GM23338 (cell line): Measurements from ENCODE around the gene LEMD2. TPM values are rescaled to one million over a fixed set of nuclear protein-coding genes. Genes with fewer than 3 reads are reported as not detected.
A peak's percentile ranks its signal among the peaks of the same experiment; 100 is the strongest.

ENCODE experiments used
- ATAC-seq: fragments of 200-7000 bp; cut with Tn5 transposase; 3 replicates; pipeline ENCODE4 v1.9.1; 2020
- DNase-seq: peaks from one replicate; pipeline ENCODE4 v3.0.0-alpha.2; 2015; ENCODE audit warnings: low spot score
- H2AFZ ChIP-seq: fragments of 200-600 bp; sonication (generic); 2 replicates; pipeline ENCODE4 v1.8.0; 2016; ENCODE audit warnings: antibody characterized with exemption, mild to moderate bottlenecking, moderate library complexity
- H3F3A ChIP-seq: fragments of 200-600 bp; sonication (generic); replicated peaks from 2 replicates; pipeline ENCODE4 v1.8.0; 2017; ENCODE audit warnings: antibody characterized with exemption, mixed run types, low read depth
- H3K27ac ChIP-seq: fragments of 200-600 bp; sonication (generic); 2 replicates; pipeline ENCODE4 v1.6.1; 2016; ENCODE audit warnings: low read depth
- H3K27me3 ChIP-seq: fragments of 200-600 bp; sonication (generic); 2 replicates; pipeline ENCODE4 v1.8.0; 2016; ENCODE audit warnings: mild to moderate bottlenecking, mixed run types, moderate library complexity; ENCODE audit not compliant: insufficient read depth
- H3K36me3 ChIP-seq: fragments of 200-600 bp; sonication (generic); 2 replicates; pipeline ENCODE4 v1.8.0; 2016; ENCODE audit warnings: mild to moderate bottlenecking; ENCODE audit not compliant: insufficient read depth
- H3K4me1 ChIP-seq: fragments of 200-600 bp; sonication (generic); 2 replicates; pipeline ENCODE4 v1.8.0; 2016; ENCODE audit warnings: mild to moderate bottlenecking, moderate library complexity; ENCODE audit not compliant: insufficient read depth
- H3K4me2 ChIP-seq: fragments of 200-600 bp; sonication (generic); 2 replicates; pipeline ENCODE4 v1.7.1; 2017; ENCODE audit warnings: mixed run types
- H3K4me3 ChIP-seq: fragments of 200-600 bp; sonication (generic); 2 replicates; pipeline ENCODE4 v1.6.1; 2016; ENCODE audit warnings: mixed run types
- H3K79me2 ChIP-seq: fragments of 200-600 bp; sonication (generic); replicated peaks from 2 replicates; pipeline ENCODE4 v1.8.0; 2017; ENCODE audit warnings: mild to moderate bottlenecking; ENCODE audit not compliant: insufficient read depth
- H3K9me2 ChIP-seq: fragments of 200-600 bp; sonication (generic); 2 replicates; pipeline ENCODE4 v1.8.0; 2017; ENCODE audit not compliant: insufficient read depth
- H4K20me1 ChIP-seq: fragments of 200-600 bp; sonication (generic); replicated peaks from 2 replicates; pipeline ENCODE4 v1.8.0; 2017; ENCODE audit warnings: mild to moderate bottlenecking; ENCODE audit not compliant: insufficient read depth
- H3K27ac Mint-ChIP-seq: 2 replicates; pipeline ENCODE4 v1.8.0; 2020; ENCODE audit warnings: inconsistent platforms, mild to moderate bottlenecking, moderate library complexity, mixed read lengths
- H3K27me3 Mint-ChIP-seq: 3 replicates; pipeline ENCODE4 v1.8.0; 2022; ENCODE audit warnings: low read depth, mild to moderate bottlenecking, moderate library complexity, mixed read lengths, inconsistent platforms; ENCODE audit not compliant: insufficient read depth, poor library complexity
- H3K36me3 Mint-ChIP-seq: 3 replicates; pipeline ENCODE4 v1.8.0; 2021; ENCODE audit warnings: low read depth, mild to moderate bottlenecking, inconsistent platforms, moderate library complexity, mixed read lengths
- H3K4me1 Mint-ChIP-seq: 3 replicates; pipeline ENCODE4 v1.8.0; 2020; ENCODE audit warnings: mild to moderate bottlenecking, inconsistent platforms, mixed read lengths
- H3K4me3 Mint-ChIP-seq: 3 replicates; pipeline ENCODE4 v1.8.0; 2021; ENCODE audit warnings: moderate library complexity, mild to moderate bottlenecking, inconsistent platforms, mixed read lengths
- H3K9me3 Mint-ChIP-seq: 3 replicates; pipeline ENCODE4 v1.8.0; 2020; ENCODE audit warnings: moderate library complexity, mild to moderate bottlenecking, inconsistent platforms, mixed read lengths
- CREB1 ChIP-seq: fragments of 250-450 bp; sonication (Bioruptor Pico); IDR thresholded peaks from 2 replicates; pipeline ENCODE4 v1.5.0; 2020; ENCODE audit warnings: low read depth, mild to moderate bottlenecking, moderate library complexity
- CTCF ChIP-seq, 2 experiments: fragments of 200-600 bp in 1 of 2; sonication (generic) in 1 of 2; conservative IDR thresholded peaks; 2 replicates each; pipeline versions ENCODE4 v1.5.1 to v1.6.1; 2016 to 2017; ENCODE audit warnings: antibody characterized with exemption in 2 of 2, low read depth in 2 of 2, mild to moderate bottlenecking in 2 of 2, moderate library complexity in 1 of 2
- EZH2 ChIP-seq: fragments of 200-600 bp; sonication (generic); IDR thresholded peaks from one replicate; pipeline ENCODE4 v1.8.0; 2017; ENCODE audit warnings: antibody characterized with exemption, mild to moderate bottlenecking, low read depth; ENCODE audit not compliant: unreplicated experiment
- EZH2phosphoT487 ChIP-seq: fragments of 200-600 bp; sonication (generic); IDR thresholded peaks from one replicate; pipeline ENCODE4 v1.8.1; 2018; ENCODE audit warnings: antibody characterized with exemption; ENCODE audit not compliant: unreplicated experiment
- JUNB ChIP-seq: IDR thresholded peaks from one replicate; pipeline ENCODE4 v1.6.1; 2016; ENCODE audit warnings: antibody characterized with exemption; ENCODE audit not compliant: unreplicated experiment
- NANOG ChIP-seq: IDR thresholded peaks from 2 replicates; pipeline ENCODE4 v1.6.1; 2016; ENCODE audit warnings: antibody characterized with exemption, borderline replicate concordance
- POLR2AphosphoS5 ChIP-seq: IDR thresholded peaks from 2 replicates; pipeline ENCODE4 v1.6.1; 2016; ENCODE audit warnings: antibody characterized with exemption, low read depth
- STAT1 ChIP-seq: IDR thresholded peaks from one replicate; pipeline ENCODE4 v1.6.1; 2016; ENCODE audit warnings: antibody characterized with exemption; ENCODE audit not compliant: unreplicated experiment
- ZNF114 ChIP-seq: fragments of 250-450 bp; sonication (Bioruptor Pico); IDR thresholded peaks from 2 replicates; pipeline ENCODE4 v1.5.0; 2020; ENCODE audit warnings: mild to moderate bottlenecking, moderate library complexity
- ZNF331 ChIP-seq: fragments of 250-450 bp; sonication (Bioruptor Pico); IDR thresholded peaks from 2 replicates; pipeline ENCODE4 v1.5.0; 2020; ENCODE audit warnings: low read depth, mild to moderate bottlenecking, moderate library complexity
- ZNF462 ChIP-seq: fragments of 250-450 bp; sonication (Bioruptor Pico); IDR thresholded peaks from 2 replicates; pipeline ENCODE4 v1.5.0; 2020; ENCODE audit warnings: mild to moderate bottlenecking, moderate library complexity
- polyA plus RNA-seq: library from polyadenylated mRNA; unstranded; fragments of >200 nt; fragmentation: Nextera tagmentation; extraction: Ambion mirVana; gene quantifications from 2 replicates; pipeline ENCODE4 v1.2.1, GENCODE V29; 2016
- total RNA-seq: library from RNA; depleted of rRNA; stranded (reverse); fragments of >200 nt; shearing (Covaris generic); gene quantifications from 2 replicates; pipeline ENCODE4 v1.2.3, GENCODE V29; 2014
- TF ChIP-seq, protein P1 (sequence below): IDR thresholded peaks from 2 replicates; pipeline ENCODE4 v1.6.1; 2016; ENCODE audit warnings: antibody characterized with exemption
- TF ChIP-seq, protein P2 (sequence below): IDR thresholded peaks from one replicate; pipeline ENCODE4 v1.6.1; 2018; ENCODE audit warnings: antibody characterized with exemption; ENCODE audit not compliant: unreplicated experiment

Gene LEMD2
- total and polyA plus RNA-seq, 2 experiments from 2014 or later: 28.6 to 64.7 TPM

- DNase-seq (no peak), ATAC-seq (peak; percentile 5; the same call in 1 of the 3 replicates)
- Histone ChIP-seq H2AFZ (0 out of 2 replicates have a peak overlapping the region, but pooled peaks have one; percentile 20), H3K9me2 (peaks cover 6% of the 10 kb centered on the region; the same call in 1 of the 2 replicates), H3K36me3 (no peaks in the 10 kb centered on the region), H3K79me2 (no peaks in the 10 kb centered on the region), H3K27ac (no peak overlapping the region), H3F3A (peaks cover 3% of the 10 kb centered on the region; the same call in 1 of the 2 replicates), H3K4me3 (no peak overlapping the region), H3K27me3 (no peaks in the 10 kb centered on the region), H3K4me2 (no peak overlapping the region), H4K20me1 (no peaks in the 10 kb centered on the region), H3K4me1 (peaks cover 16% of the 10 kb centered on the region; the same call in 1 of the 2 replicates)
- Mint-ChIP-seq H3K9me3 (no peaks in the 10 kb centered on the region), H3K27ac (no peak overlapping the region), H3K4me1 (peaks cover 36% of the 10 kb centered on the region), H3K27me3 (peaks cover 24% of the 10 kb centered on the region), H3K36me3 (no peaks in the 10 kb centered on the region; the same call in 2 of the 3 replicates), H3K4me3 (no peak overlapping the region)
- no peak for TF ChIP-seq CTCF (conservative IDR thresholded peaks at IDR 0.05; ENCODE audit: low read depth in 2 of 2)
- TF ChIP-seq ZNF462: no peak
- TF ChIP-seq ZNF114 (CRISPR knock-in tag): no peak
- TF ChIP-seq ZNF331 (CRISPR knock-in tag): no peak
- no peak for TF ChIP-seq CREB1 (CRISPR knock-in tag)
- no peak for TF ChIP-seq EZH2phosphoT487
- TF ChIP-seq NANOG: no peak
- no peak for TF ChIP-seq STAT1
- TF ChIP-seq, protein P1, sequence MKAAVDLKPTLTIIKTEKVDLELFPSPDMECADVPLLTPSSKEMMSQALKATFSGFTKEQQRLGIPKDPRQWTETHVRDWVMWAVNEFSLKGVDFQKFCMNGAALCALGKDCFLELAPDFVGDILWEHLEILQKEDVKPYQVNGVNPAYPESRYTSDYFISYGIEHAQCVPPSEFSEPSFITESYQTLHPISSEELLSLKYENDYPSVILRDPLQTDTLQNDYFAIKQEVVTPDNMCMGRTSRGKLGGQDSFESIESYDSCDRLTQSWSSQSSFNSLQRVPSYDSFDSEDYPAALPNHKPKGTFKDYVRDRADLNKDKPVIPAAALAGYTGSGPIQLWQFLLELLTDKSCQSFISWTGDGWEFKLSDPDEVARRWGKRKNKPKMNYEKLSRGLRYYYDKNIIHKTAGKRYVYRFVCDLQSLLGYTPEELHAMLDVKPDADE: no peak
- TF ChIP-seq JUNB: no peak
- TF ChIP-seq, protein P2, sequence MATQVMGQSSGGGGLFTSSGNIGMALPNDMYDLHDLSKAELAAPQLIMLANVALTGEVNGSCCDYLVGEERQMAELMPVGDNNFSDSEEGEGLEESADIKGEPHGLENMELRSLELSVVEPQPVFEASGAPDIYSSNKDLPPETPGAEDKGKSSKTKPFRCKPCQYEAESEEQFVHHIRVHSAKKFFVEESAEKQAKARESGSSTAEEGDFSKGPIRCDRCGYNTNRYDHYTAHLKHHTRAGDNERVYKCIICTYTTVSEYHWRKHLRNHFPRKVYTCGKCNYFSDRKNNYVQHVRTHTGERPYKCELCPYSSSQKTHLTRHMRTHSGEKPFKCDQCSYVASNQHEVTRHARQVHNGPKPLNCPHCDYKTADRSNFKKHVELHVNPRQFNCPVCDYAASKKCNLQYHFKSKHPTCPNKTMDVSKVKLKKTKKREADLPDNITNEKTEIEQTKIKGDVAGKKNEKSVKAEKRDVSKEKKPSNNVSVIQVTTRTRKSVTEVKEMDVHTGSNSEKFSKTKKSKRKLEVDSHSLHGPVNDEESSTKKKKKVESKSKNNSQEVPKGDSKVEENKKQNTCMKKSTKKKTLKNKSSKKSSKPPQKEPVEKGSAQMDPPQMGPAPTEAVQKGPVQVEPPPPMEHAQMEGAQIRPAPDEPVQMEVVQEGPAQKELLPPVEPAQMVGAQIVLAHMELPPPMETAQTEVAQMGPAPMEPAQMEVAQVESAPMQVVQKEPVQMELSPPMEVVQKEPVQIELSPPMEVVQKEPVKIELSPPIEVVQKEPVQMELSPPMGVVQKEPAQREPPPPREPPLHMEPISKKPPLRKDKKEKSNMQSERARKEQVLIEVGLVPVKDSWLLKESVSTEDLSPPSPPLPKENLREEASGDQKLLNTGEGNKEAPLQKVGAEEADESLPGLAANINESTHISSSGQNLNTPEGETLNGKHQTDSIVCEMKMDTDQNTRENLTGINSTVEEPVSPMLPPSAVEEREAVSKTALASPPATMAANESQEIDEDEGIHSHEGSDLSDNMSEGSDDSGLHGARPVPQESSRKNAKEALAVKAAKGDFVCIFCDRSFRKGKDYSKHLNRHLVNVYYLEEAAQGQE: no peak
- no peak for TF ChIP-seq EZH2
- TF ChIP-seq POLR2AphosphoS5: no peak
These were observed 35.7 kb upstream of the LEMD2 start for GRCh38 chr6:33824461-33825154.
